8988T (cell line): ENCODE measurements around the gene HK2.
"Not testable (repeated sequence)": the region's sequence is repeated elsewhere in the genome, so short reads cannot be mapped to it uniquely, and the experiment has no call there.

Source experiments
- DNase-seq: peaks from one replicate; pipeline ENCODE4 v3.0.0; 2011

HK2 gene

GRCh38 chr2:74880054-74880728, 46.3 kb downstream of the HK2 start:
- DNase-seq, result no peak

DNA sequence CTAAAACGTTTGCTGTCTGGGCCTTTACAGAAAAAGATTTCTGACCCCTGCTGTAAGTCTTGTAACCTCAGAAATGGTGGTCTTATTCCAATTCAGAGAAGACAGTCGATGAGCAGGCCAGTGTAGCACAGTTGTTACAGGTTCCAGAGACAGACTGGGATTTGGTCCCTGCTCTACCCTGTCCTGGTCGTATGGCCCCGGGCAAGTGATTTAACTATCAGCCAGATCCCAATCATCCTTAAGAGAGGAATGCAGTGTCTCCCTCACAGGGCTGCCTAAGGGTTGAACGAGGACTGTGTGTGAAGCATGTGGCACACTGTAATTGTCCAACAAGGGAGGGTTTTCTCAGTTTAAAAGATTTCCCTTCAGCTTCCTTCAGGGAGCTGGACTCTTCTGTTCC, 47.2 kb downstream of the HK2 start:
- DNase-seq, result no peak

DNA sequence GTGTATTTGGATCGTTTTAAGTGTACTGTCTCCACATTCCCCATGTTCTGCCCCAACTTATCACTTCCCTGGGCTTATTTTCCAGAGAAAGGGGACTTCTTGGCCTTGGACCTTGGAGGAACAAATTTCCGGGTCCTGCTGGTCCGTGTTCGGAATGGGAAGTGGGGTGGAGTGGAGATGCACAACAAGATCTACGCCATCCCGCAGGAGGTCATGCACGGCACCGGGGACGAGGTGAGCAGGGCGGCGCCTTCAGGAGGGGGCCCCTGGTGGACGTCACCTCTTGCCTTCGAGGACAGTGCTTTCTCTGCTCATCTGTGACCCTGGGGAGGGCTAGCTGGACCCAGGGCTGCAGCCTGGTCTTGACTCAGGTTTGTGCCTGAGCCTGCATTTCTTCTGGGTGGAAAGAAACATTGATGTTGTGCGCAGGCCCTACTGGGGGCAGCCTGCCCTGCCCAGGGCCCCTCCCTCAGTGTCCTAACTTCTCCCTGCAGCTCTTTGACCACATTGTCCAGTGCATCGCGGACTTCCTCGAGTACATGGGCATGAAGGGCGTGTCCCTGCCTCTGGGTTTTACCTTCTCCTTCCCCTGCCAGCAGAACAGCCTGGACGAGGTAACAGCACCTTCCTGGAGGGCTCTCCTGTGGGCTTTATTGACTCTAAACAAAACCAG, 47.8 kb downstream of the HK2 start:
- no peak for DNase-seq

DNA sequence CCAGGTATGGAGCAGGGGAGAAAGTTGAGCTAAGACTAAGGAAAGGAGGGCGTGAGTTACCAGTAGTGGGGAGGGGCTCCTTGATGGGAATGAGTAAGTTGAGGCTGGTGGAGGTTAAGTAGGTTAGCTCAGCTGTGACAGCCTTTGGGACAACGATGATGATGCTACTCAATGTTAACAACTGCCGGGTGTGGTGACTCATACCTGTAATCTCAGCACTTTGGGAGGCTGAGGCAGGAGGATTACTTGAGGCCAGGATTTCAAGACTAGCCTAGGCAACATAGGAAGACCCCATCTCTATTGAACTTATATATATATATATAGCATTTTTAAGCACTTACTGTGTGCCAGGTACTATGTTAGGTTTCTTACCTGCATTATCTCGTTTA, 48.4 kb downstream of the HK2 start:
- DNase-seq, result no peak

DNA sequence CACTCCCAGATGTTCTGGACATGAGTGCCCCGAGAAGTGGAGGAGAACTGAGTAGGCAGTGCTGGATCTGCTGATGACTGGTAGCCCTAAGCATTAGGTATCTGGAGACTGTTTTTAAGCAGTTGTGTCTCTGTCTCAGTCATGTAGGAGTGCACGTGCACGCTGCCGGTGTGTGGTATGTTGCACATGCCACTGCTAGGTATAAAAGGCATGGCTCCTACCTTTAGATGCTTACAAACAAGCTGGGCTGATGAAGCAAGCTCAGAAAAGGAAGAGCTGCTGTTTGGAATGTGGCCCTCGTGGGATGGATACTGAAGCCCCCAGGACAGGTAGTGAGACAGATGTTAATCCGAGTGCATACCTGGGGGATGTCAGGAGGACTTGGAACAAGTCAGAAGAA, 49.1 kb downstream of the HK2 start:
- no peak for DNase-seq

DNA sequence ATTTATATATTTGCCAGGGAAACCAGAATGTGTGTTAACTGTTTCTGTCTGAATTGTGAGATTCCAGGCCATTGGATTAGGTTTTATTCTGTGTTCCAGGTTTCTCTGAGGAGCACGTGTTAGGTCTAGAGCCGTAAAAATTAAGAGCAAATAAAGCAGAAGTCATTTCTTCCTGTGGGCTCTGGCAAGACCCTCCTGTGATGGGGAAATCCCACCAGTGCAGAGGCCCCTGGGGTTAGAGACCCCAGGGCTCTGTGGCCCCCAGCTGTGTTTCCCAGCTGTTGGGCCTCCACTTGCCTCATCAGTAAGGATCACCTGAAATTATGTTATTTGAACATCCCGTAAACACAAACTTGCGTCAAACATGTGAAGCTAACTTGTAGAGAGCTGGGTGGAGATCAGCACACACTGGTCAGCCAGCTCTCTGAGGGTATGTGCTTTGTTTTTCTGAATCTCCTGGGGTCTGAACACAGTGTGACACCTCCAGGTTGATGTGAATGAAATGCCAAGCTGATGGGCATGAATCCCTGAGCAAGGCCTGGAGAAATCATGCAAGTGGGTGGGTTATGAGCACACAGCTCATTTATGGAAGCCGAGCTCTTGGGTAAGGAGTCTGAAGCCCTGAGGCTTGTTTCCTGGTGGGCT, 50.3 kb downstream of the HK2 start:
- DNase-seq, result no peak

DNA sequence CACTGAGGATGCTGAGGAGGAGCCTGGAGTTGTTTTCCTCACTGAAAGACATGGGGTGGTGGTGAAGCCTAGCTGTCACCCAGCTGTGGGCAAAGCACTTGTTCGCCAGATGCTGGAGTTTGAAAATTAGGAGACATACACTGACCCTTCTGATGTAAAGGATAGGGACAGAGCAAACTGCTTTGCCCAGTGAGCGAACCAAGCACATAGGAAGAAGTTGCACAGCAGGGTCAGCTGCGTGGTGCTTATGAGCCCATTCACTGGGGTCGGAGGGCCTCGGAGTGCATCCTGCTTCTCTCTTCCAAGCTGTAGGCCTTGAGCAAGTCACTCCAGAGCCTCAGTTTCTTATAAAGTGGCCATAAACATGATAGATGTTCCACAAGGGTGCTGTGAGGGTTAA, 50.9 kb downstream of the HK2 start:
- DNase-seq, result no peak

DNA sequence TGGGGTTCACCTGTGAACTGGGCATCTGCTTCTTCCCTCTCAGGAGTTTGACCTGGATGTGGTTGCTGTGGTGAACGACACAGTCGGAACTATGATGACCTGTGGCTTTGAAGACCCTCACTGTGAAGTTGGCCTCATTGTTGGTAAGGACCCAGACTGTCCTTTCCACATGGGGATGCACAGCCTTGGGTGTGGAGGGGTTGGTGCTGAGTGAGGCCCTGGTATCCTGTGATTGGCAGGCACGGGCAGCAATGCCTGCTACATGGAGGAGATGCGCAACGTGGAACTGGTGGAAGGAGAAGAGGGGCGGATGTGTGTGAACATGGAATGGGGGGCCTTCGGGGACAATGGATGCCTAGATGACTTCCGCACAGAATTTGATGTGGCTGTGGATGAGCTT, 52.3 kb downstream of the HK2 start:
- no peak for DNase-seq

GRCh38 chr2:74886811-74887210, 52.9 kb downstream of the HK2 start:
- no peak for DNase-seq

DNA sequence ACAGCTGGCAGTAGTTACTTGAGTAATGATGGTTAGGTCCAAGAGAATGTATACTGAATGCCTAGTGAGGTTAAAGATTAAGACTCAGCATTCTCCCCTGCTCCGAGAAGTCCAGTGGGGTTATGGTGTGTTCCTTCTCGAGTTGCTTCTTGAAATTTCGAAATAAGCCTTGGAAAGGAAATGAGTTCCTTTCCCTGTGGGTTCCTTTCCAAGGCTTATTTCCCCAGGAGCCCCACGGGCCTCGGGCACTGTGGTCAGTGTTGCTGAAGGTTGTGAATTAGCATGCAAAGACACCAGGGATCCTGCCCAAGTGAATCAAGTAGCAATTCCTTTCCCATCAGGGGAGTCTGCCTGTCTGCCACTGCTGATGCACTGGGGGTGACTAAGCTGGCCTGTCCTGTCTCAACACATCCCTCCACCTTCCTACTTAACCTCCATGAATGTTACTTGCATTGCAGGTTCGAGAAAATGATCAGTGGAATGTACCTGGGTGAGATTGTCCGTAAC, 53.6 kb downstream of the HK2 start:
- no peak for DNase-seq

GRCh38 chr2:74887960-74888700, 54.2 kb downstream of the HK2 start:
- DNase-seq, result no peak

DNA sequence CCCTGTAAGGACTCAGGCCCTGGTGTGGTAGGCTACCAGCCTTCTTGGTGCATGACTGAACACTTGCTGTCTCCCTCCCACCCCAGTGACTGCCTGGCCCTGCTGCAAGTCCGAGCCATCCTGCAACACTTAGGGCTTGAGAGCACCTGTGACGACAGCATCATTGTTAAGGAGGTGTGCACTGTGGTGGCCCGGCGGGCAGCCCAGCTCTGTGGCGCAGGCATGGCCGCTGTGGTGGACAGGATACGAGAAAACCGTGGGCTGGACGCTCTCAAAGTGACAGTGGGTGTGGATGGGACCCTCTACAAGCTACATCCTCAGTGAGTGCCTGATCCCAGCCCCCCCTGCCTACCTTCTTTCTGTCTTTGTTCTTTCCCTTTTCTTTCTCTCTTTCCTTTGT, 55.2 kb downstream of the HK2 start:
- no peak for DNase-seq

- no peak for DNase-seq
Measured at GRCh38 chr2:74890711-74891110, 56.8 kb downstream of the HK2 start.

DNA sequence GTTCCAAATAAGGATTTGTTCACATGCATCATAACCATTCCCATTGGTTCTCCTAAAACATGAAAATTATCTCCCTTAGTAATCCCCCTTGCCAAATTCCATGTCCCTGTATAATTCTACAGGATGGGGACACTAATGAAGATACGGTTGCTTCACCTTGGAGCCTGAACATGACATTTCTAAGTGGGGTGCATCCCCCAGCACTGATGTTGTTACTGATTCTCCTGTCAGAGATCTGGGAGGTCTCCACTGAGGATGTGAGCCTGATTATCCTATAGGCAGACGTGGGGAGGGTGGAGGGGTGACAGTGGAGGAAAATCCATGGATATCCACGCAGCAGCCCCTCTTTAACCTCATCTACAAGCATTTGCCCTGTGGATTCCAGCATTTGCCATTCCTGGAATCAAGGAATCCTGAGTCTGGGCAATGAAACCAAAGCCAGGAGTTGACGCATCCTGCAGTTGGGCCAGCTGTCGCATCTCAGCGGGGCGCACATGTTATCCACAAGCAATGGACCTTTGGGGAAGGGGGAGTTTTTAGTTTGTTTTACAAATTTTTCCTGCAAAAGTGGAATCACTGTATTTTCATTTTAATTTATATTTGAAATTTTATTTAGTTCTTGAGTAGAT, 57.3 kb downstream of the HK2 start:
- no peak for DNase-seq

- DNase-seq, result not testable (repeated sequence)
Measured at GRCh38 chr2:74891816-74892215, 57.9 kb downstream of the HK2 start.

DNA sequence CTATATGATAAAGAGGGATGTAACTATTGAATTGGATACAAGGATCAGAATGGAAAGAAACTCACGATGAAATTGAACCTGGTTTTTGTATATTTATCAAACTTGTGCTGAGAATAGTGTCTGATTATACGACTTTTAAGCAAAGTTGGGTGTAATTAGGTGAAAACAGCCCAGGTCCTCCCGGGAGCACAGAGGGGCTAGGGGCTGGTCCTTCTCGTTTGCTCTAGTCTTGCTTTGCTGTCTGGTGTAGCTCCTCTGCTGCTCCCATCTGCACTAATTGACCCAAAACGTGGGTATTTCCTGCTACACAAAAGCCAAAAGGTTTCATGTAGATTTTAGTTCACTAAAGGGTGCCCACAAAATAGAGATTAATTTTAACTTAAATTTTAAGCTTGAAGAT, 58.7 kb downstream of the HK2 start:
- no peak for DNase-seq

DNA sequence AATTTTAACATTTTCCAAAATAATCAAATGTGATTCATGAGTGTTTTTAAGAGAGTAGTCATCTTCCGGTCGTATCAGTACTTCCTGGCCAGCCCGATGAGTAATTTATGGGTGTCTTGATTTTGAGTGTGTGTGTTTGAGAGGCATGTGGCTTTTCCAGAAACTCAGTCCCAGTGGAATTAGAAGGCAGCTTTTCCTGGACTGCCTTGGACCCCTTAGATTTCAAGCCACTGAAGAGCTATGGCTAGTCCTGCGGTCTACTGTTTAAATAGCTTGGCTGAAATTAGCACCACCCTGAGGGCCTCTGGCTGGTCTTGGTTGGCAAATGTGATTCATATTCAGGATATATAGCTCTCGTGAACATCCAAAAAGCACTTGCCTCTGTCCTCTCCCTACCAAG, 59.4 kb downstream of the HK2 start:
- no peak for DNase-seq

GRCh38 chr2:74894272-74894981, 60.5 kb downstream of the HK2 start:
- DNase-seq, result no peak

DNA sequence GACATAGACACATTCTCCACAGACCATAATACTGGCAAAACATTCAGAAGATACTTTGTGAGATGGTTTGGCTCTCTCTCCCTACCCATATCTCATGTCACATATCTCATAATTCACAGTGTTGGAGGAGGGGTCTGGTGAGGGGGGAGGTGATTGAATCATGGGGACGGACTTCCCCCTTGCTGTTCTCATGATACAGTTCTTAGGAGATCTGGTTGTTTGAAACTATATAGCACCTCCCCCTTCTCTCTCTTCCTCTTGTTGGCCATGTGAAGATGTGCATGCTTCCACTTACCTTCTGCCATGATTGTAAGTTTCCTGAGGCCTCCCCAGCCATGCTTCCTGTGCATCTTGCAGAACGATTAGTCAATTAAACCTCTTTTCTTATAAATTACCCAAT, 61.1 kb downstream of the HK2 start:
- DNase-seq, result no peak

GRCh38 chr2:74896232-74896631, 62.3 kb downstream of the HK2 start:
- no peak for DNase-seq

- DNase-seq, result not testable (repeated sequence)
Measured at GRCh38 chr2:74900225-74900624, 66.3 kb downstream of the HK2 start.

DNA sequence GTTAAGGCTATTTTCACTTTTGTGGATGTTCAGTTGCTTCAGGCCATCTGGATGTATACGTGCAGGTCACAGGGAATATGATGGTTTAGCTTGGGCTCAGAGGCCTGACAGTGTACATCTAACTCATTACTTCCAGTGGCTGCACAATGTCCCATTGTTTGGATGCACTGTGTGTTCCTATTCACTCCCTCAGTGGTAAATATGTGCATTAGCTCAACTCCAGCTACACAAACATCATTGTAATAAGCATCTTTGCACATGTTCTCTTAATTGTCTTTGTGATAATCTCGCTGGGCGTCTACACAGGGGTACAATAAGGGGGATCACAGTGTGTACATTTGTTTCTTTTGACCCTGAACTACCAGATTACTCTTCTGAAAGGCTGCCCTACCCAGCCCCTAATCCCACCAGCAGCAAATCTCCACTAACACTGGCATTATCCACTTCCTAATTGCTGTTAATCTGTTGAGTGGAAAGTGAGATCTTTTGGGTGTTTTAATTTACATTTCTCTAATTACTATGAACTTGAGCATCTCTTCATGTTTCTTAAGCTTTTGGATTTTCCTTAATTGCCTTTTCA, 68.4 kb downstream of the HK2 start:
- no peak for DNase-seq
